Liver (tissue), 3 donors: ENCODE results near the gene MEIOB.

ENCODE experiments used
- CTCF ChIP-seq: fragments of 150-350 bp; IDR thresholded peaks from 2 replicates; pipeline ENCODE4 v1.5.1; 2017; ENCODE audit warnings: improper control_type of control experiment, low read depth, low read length; ENCODE audit not compliant: missing input control
- FOXA1 ChIP-seq: IDR thresholded peaks from 2 replicates; pipeline ENCODE4 v1.6.1; 2016; ENCODE audit warnings: antibody characterized with exemption
- NR2F2 ChIP-seq: IDR thresholded peaks from 2 replicates; pipeline ENCODE4 v1.6.1; 2016; ENCODE audit warnings: antibody characterized with exemption
- RAD21 ChIP-seq, 2 donors: IDR thresholded peaks; 2 replicates each; pipeline ENCODE4 v1.6.1; 2016; ENCODE audit warnings: antibody characterized with exemption in 2 of 2, mild to moderate bottlenecking in 2 of 2
- REST ChIP-seq: IDR thresholded peaks from 2 replicates; pipeline ENCODE4 v1.6.1; 2016; ENCODE audit warnings: antibody characterized with exemption, mild to moderate bottlenecking
- donor health status: healthy.
- donor health status: healthy.

GRCh38 chr16:1908983-1909382, 37.0 kb upstream of the MEIOB start:
- TF ChIP-seq RAD21 (IDR thresholded peaks at IDR 0.05) = no peak
- no peak for TF ChIP-seq CTCF
- TF ChIP-seq REST = no peak
- TF ChIP-seq FOXA1 = no peak
- no peak for TF ChIP-seq NR2F2
